Raji (cell line): Measurements from ENCODE around the gene KSR1.

ENCODE experiments used
- POLR2A ChIP-seq: IDR thresholded peaks from 2 replicates; pipeline ENCODE4 v1.6.1; 2011; ENCODE audit warnings: low read depth, low read length, control low read depth; ENCODE audit not compliant: insufficient read depth

KSR1 gene

DNA sequence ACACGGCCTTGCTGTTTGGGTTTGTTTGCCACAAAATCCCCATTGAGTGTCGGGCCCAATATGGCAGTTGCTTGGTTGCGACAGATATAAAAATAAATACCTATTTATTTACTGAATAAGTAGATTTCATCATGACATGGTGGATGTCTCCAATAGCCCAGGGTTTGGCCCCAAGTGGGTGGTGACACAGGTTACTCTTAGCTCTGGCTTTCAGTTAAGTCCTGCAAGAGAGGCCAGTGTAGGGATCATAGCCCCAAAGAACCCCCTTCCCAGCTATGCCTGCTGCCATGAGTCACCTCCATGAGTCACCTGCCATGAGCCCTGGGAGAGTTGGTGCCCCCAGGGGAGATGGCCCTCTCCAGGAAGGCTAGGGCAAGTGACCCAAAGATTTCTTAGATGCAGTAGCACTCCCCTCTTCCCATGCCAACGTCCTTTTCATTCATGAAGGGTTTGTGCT is 96.1 kb downstream of the KSR1 start:
- no peak for TF ChIP-seq POLR2A

DNA sequence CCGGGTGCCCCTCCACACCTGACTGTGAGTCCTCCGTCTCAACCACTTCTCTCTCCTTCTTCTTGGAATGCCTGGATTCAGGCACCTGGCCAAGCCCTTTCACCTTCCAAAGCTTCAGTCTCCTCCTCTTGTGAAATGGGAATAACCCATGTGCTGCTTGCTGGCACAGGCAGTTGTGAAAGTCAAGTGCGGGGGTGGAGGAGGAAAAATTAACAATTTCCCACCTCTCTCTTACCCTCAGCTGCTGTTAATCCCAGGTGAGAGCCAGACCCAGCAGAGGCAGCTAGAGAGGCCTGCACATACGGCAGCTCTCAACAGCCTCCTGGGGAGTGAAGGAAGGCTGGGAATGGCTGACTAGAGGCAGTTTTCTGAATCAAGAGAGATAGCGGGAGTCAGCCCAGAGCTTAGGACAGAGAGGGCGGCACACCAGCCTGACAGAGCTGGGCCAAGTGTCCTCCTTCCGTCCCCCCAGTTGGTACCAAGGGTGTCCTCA is 96.8 kb downstream of the KSR1 start:
- no peak for TF ChIP-seq POLR2A

DNA sequence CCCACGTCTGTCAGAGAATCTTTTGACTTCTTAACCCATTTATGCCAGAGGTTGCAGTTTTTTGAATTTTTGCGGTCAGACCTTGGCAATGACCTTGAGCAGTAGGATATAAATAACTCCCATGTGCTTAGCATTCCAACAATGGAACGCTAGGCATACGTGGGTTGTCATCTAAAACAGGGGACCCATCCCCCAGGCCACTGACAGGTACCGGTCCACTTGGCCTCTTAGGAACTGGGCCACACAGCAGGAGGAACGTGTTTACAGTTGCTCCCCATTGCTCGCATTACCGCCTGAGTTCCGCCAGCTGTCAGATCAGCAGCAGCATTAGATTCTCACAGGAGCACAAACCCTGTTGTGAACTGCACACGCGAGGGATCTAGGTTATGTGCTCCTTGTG is 97.9 kb downstream of the KSR1 start:
- no peak for TF ChIP-seq POLR2A

DNA sequence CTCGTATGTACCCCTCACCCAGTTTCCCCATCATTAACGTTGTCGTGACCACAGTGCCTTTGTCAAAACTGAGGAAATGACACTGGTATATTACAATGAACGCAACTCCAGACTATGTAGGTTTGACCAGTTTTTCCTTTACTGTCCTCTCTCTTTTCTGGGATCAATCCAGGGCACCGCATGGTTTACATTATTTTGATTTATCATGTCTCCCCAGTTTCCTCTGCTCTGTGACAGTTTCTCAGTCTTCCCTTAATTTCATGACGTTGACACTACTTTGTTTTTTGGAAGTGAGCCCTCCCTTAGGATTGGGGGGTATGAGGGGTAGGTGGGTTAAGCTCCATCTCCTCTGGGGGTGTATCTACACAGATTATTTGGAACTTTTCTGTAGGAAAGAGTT is 98.7 kb downstream of the KSR1 start:
- TF ChIP-seq POLR2A: no peak

DNA sequence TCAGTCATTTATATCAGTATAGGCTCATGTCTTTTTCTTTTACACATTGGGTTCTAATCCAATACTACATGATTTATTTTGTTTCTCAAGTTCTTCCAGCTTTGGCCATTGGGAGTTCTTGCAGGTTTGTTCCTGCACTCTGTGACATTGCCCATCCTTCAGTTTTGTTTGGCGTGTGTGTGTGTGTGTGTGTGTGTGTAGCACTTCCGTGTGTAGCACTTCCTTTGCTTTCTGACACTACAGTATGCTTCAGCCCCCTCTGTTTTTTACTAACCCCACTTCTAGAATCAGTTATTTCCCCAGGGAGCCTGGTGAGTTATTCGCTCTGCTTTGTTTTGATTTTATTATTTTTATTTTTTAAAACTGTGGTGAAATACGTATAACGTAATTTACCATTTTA is 99.1 kb downstream of the KSR1 start:
- no peak for TF ChIP-seq POLR2A

DNA sequence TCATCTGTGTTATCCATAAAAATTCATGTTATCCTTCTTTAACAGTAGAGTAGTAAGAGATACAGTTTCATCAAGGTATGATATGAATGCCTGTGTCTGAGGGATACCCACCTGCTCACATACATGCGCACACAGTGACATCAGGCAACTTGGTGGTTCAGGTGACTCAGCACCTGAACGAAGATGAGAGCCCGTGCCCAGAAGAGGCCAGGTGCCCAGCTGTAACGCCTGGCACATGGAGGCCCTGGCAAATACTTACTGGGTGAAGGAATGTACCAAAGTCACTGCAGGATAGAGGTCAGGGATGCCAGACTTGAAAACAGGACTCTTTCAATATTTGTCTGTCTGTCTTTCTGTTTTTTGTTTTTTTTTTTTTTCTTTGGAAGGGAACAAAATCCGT is 102.1 kb downstream of the KSR1 start:
- no peak for TF ChIP-seq POLR2A

DNA sequence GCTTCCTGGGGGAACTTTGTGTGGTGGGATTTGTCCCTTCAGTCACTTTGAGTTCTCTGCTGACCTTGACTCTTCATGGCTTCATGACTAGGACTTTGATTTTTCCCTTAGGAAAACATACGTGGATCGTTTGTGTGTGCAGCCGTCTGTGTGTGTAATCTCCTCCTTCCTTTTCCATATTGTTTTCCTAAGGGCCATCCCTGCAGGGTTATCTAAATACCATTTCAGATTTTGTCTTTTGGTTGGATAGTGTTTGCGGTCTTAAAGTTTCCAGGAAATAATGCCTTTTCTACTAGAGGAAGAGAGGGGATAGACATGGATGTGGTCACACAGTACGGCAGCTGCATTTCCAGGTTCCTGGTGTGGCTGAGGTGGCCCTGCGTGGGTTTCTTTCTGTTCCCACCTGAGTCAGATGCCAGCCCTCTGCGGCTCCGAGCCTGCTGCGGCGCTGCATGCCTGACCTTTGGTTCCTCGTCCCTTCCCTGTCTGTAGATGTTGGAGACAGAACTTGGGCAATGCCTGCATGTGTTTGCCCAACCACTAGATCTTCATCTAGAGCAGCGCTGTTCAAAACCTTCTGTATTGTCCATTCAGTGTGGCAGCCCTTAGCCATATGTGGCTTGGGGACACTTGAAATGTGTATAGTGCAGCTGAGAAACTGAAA is 102.7 kb downstream of the KSR1 start:
- TF ChIP-seq POLR2A: no peak

DNA sequence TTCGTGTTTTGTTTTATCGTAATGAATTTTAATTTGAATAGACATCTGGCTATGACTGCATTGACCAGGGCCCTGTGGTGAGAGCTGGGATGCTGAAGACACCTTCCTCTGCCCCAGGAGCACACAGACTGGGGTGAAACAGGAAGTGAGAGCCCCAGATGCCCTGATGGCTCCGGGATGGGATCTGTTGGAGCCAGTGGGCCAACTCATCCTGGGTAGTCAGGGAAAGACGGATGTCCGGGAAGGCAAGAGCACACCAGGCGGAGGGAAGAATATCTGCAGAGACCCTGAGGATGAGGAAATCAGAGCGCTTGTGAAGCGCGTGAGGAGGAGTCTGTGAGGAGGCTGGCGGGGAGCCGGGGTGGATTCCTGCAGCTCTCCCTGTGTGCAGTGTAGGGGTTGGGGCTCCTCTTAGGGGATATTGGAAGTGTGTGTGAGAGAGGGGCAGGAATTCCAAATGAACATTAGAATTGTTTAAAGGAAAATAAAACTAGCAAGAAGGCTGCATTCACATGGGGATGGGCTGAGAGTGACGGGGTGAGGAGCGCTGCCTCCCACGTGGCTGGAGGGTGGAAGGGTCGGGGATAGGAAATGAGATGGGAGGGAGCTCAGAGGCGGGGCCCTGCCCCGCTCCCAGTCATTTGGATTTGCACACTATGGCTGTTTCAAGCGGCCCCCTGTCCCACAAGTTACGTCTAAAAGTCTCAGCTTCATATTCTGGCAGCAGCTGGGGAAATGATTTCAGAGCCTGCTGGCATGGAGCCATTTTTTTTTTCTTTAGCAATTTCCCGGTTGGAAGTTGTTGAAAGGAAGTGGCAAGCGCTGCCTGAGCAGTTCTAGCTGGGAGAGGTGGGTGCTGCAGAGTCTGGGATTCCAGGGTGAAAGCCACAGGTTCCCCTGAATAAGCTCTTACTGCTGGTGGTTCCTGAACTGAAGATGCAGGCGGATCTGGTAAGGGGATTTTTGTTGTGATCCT is 103.5 kb downstream of the KSR1 start:
- TF ChIP-seq POLR2A: no peak

DNA sequence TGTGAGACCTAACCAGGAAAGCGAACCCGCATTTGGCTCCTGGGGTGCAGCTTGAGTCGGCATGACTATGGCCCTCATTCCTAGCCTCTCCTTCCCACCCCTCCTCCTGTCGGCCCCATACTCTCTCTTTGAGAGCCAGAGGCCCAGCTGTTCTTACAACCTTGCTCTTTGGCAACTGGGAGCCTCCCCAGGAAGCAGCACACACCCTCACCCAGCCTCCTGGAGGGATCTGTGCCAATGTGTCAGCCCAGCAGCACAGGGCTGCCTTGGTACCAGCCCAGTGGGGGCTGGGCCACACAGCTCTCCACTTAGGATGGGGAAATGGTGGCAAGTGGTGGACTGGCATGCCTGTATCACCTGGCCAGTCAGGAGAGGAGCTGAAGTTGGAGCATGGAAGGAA is 104.4 kb downstream of the KSR1 start:
- TF ChIP-seq POLR2A: no peak

DNA sequence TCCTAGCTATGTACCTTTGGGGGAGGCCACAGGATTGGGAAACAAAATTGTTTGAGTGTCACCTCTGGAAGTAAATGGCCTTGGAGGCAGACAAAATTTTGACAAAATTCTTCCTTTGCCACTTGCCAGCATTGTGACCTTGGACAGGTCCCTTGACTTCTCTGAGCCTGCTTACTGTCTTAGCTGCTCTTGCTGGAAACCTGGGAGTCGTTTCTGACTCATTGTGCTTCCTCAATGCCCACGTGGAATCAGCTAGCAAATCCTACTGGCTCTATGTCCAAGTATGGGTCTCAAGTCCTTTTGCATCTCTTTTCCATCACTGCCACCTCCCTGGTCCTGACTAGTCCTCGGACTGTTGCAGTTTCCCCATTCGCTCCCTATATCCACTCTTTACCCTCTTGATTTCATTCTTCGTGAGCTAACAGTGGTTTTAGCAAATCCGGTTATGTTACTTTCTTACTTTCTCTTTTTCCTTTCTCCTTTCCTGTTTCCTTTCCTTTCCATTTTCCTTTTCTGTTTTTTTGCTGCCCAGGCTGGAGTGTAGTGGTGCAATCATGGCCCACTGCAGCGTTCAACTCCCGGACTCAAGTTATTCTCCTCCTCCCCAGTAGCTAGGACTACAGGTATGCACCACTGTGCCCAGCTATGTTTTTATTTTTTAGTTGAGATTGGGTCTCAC is 106.7 kb downstream of the KSR1 start:
- TF ChIP-seq POLR2A: no peak

DNA sequence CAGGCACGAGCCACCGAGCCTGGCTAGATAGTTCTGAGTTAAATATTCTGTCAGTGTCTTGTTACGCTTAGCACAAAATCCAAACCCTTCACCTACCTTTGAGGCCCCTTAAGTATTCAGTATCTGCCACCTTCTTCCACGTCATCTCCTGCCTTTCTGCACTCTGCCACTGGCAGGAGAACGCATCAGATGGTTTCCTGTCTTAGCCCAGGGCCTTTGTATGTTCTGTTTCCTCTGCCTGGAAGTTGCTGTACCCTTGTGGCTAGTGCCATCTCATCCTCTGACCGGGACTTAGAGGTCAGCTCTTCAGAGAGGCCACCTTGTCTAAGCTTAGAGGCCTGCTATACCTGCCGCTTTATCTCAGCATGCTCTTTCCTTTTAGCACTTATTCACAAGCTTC is 107.3 kb downstream of the KSR1 start:
- no peak for TF ChIP-seq POLR2A

DNA sequence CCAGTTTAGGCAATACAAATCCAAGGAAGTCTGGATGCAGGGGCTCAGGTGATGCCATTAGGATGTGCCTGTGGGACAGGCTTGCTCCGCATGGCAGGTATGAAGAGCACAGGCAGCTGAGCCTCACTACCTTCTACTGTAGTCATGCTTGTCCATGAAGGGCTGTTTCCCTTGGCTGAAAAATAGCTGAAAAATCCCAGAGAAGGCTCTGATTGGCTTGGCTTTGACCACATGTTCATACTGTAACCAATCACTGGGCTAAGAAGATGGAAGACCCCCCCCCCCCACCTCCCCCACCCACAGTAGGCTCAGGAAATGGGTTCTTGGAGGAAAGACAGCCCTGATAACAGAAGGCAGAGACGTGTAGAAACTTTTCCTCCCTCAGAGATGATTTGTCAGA is 108.2 kb downstream of the KSR1 start:
- TF ChIP-seq POLR2A: no peak

DNA sequence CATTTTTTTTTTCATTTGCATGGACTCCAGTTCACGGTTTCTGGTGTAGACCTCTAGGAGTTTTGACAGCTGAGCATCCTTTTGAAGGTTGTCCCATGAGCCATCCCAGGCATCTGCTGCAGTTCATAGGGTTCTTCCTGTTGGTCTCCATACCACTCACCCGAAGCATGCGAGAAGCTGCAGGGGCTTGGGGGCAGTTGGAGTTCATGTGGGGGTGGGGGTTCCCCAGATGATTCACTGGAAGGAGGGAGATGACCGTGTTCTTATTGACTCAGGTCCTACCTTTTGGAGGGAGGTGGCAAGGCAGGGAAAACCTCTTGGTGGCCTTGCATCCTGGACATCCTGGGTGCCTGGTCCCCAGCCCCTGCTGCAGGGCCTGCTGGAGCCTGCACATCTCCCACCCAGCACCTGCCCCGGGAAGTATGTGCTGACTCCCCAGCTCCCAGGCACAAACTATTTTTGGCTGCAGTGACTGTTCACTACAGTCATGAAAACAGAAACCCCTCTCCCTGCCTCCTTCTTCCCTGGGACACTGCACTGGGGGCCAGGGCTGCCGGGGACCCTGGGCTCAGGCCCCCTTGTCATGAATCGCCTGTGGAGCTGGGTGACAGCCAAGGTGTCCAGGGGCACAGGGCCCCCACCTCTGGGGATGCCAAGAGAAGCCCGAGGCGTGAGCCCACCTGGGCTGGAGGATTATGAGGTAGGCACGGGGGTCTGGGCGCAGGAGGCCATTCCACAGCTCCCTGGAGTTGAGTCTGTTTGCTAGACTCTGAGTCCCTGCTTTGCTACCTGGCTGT is 109.8 kb downstream of the KSR1 start:
- TF ChIP-seq POLR2A: no peak

DNA sequence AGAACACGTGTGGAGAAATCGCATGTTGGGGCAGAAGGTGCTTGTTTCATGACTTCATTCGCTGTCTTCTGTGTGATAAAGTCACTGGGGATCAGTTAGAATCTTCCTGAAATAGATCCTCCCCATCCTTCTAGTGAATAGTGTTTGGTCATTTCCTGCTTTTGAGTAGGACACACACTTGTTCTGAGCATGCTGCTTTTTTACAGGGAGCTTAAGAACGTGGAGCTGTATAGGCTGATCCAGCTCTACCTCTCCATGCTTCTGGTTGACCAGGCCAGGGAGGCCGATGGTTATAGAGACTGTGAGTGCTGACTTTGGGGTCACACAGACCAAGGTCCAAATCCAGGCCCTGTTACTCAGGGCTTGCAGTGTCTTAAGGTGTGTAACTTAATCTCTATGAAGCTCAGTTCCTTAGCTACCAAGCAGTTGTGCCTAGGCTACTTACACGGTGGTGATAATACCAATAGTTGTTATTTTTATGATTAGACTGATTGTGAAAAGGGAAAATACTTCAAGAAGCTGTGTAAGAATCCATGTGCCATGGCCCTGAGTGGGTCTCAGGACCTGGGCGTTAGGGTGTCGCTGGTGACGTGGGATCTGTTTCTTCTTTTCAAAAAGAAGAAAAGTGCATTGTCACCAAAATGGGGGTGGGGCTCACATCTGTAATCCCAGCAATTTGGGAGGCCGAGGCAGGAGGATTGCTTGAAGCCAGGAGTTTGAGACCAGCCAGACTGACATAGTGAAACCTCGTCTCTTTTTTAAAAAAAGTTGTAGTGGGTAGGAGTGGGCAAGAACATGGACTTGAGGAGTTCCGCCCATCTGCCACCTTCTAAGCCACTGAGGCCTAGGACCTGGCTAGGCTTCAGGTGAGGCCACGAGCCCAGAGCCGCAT is 110.7 kb downstream of the KSR1 start:
- TF ChIP-seq POLR2A: no peak
